H1 (cell line): Measurements from ENCODE around the gene MTCH1. TPM values are rescaled to one million over a fixed set of nuclear protein-coding genes. Genes with fewer than 3 reads are reported as not detected.

Experiments
- CTCF ChIA-PET: fragments of 300-600 bp; sonication (Branson Sonifier 250); formaldehyde crosslinking; loops from one replicate; lab custom pipeline; 2021; ENCODE audit not compliant: partially characterized antibody; lab: Charles Lee
- POLR2A ChIA-PET: fragments of 300-600 bp; sonication (Branson Sonifier 250); formaldehyde crosslinking; loops from one replicate; lab custom pipeline; 2021; ENCODE audit warnings: inconsistent platforms; ENCODE audit not compliant: partially characterized antibody; lab: Charles Lee
- DNase-seq, 2 experiments: peaks; one replicate each; pipeline versions ENCODE4 v3.0.0 to v3.0.0-alpha.2; 2010 to 2022; ENCODE audit warnings: low spot score in 2 of 2, low read depth in 1 of 2, mixed read lengths in 1 of 2
- FAIRE-seq: peaks from 2 replicates; lab custom pipeline; 2011; peaks lifted over from hg19 to GRCh38; lab: Jason Lieb, UNC
- H2AFZ ChIP-seq: 2 replicates; pipeline ENCODE4 v1.8.1; 2012; ENCODE audit warnings: low read length, inconsistent platforms
- H2AK5ac ChIP-seq: 2 replicates; pipeline ENCODE4 v1.6.1; 2013; ENCODE audit warnings: low read depth, low read length
- H2BK120ac ChIP-seq: replicated peaks from 2 replicates; pipeline ENCODE3; 2013; ENCODE audit warnings: low read depth, low read length, inconsistent platforms
- H2BK12ac ChIP-seq: 2 replicates; pipeline ENCODE4 v1.6.1; 2013; ENCODE audit warnings: low read depth, low read length
- H2BK15ac ChIP-seq: 2 replicates; pipeline ENCODE4 v1.6.1; 2013; ENCODE audit warnings: low read length
- H2BK20ac ChIP-seq: 2 replicates; pipeline ENCODE4 v1.6.1; 2013; ENCODE audit warnings: low read length
- H2BK5ac ChIP-seq: 2 replicates; pipeline ENCODE4 v1.6.1; 2013; ENCODE audit warnings: low read depth, low read length
- H3K14ac ChIP-seq: 2 replicates; pipeline ENCODE4 v1.6.1; 2013; ENCODE audit warnings: inconsistent platforms; ENCODE audit not compliant: insufficient read length
- H3K18ac ChIP-seq: 2 replicates; pipeline ENCODE4 v1.6.1; 2013; ENCODE audit warnings: low read length; ENCODE audit errors: extremely low read depth
- H3K23ac ChIP-seq: 2 replicates; pipeline ENCODE4 v1.6.1; 2013; ENCODE audit warnings: inconsistent platforms; ENCODE audit not compliant: insufficient read length
- H3K23me2 ChIP-seq: 2 replicates; pipeline ENCODE4 v1.6.1; 2013; ENCODE audit warnings: low read depth, low read length
- H3K27ac ChIP-seq: 2 replicates; pipeline ENCODE4 v1.6.1; 2011; ENCODE audit warnings: low read depth, low read length, inconsistent platforms
- H3K27me3 ChIP-seq, 4 experiments: replicated peaks in 1 of 4; 1 replicate in 1 of 4; 2 replicates in 3 of 4; pipeline versions ENCODE4 v1.6.1 to v1.8.1; 2011 to 2013; ENCODE audit warnings: low read length in 3 of 4, mild to moderate bottlenecking in 3 of 4, inconsistent platforms in 2 of 4, mixed read lengths in 2 of 4, moderate library complexity in 1 of 4; ENCODE audit not compliant: control insufficient read depth in 3 of 4, insufficient read depth in 3 of 4; ENCODE audit errors: extremely low read depth in 1 of 4
- H3K36me3 ChIP-seq, 4 experiments: 2 replicates each; pipeline versions ENCODE4 v1.6.1 to v1.8.1; 2011 to 2013; ENCODE audit warnings: mild to moderate bottlenecking in 4 of 4, low read length in 3 of 4, moderate library complexity in 2 of 4, control low read depth in 1 of 4, inconsistent platforms in 1 of 4; ENCODE audit not compliant: insufficient read depth in 4 of 4, control insufficient read depth in 2 of 4
- H3K4ac ChIP-seq: replicated peaks from 2 replicates; pipeline ENCODE3; 2013; ENCODE audit warnings: low read length, low read depth, mixed read lengths, inconsistent platforms; ENCODE audit not compliant: insufficient read length
- H3K4me1 ChIP-seq, 4 experiments: replicated peaks in 1 of 4; 1 replicate in 1 of 4; 2 replicates in 3 of 4; pipeline versions ENCODE4 v1.6.1 to v1.8.1; 2011 to 2013; ENCODE audit warnings: low read length in 3 of 4, inconsistent platforms in 2 of 4, mixed read lengths in 1 of 4; ENCODE audit not compliant: insufficient read depth in 4 of 4, control insufficient read depth in 3 of 4
- H3K4me2 ChIP-seq, 2 experiments: 2 replicates each; pipeline versions ENCODE4 v1.6.1 to v1.8.1; 2011 to 2013; ENCODE audit warnings: low read depth in 2 of 2, low read length in 2 of 2, control low read depth in 1 of 2, inconsistent platforms in 1 of 2, mild to moderate bottlenecking in 1 of 2; ENCODE audit not compliant: insufficient read depth in 1 of 2
- H3K4me3 ChIP-seq, 4 experiments: fragments of 200-600, 300-600 bp in 1 of 4; sonication (generic), shearing (Covaris generic), sonication (Bioruptor Twin) in 1 of 4; 2 replicates each; pipeline versions ENCODE4 v1.5.1 to v1.8.1; 2011 to 2016; ENCODE audit warnings: low read length in 4 of 4, low read depth in 3 of 4, control low read depth in 2 of 4, inconsistent platforms in 2 of 4, mild to moderate bottlenecking in 2 of 4, mixed read lengths in 1 of 4, moderate library complexity in 1 of 4; ENCODE audit not compliant: insufficient read depth in 2 of 4; ENCODE audit errors: extremely low read depth in 1 of 4
- H3K56ac ChIP-seq: replicated peaks from 2 replicates; pipeline ENCODE3; 2013; ENCODE audit warnings: low read depth, mild to moderate bottlenecking, mixed read lengths, low read length, inconsistent platforms; ENCODE audit not compliant: insufficient read length
- H3K79me1 ChIP-seq: 2 replicates; pipeline ENCODE4 v1.6.1; 2013; ENCODE audit warnings: low read depth, low read length, control low read depth
- H3K79me2 ChIP-seq, 2 experiments: 2 replicates each; pipeline versions ENCODE4 v1.6.1 to v1.8.1; 2012 to 2013; ENCODE audit warnings: low read length in 2 of 2, mild to moderate bottlenecking in 2 of 2, inconsistent platforms in 1 of 2; ENCODE audit not compliant: insufficient read depth in 2 of 2, control insufficient read depth in 1 of 2
- H3K9ac ChIP-seq, 4 experiments: replicated peaks in 1 of 4; 1 replicate in 1 of 4; 2 replicates in 3 of 4; pipeline versions ENCODE4 v1.6.1 to v1.8.1; 2011 to 2013; ENCODE audit warnings: low read depth in 3 of 4, low read length in 3 of 4, control low read depth in 2 of 4, mild to moderate bottlenecking in 2 of 4, moderate library complexity in 2 of 4, inconsistent platforms in 1 of 4; ENCODE audit errors: extremely low read depth in 1 of 4
- H3K9me3 ChIP-seq, 2 experiments: 2 replicates each; pipeline versions ENCODE4 v1.6.1 to v1.8.1; 2012 to 2013; ENCODE audit warnings: mild to moderate bottlenecking in 2 of 2, moderate library complexity in 2 of 2, control low read depth in 1 of 2, inconsistent platforms in 1 of 2, low read depth in 1 of 2, low read length in 1 of 2, mixed read lengths in 1 of 2; ENCODE audit not compliant: insufficient read depth in 2 of 2
- H4K20me1 ChIP-seq, 2 experiments: replicated peaks in 1 of 2; 2 replicates each; pipeline versions ENCODE3 to v1.8.1; 2011 to 2013; ENCODE audit warnings: inconsistent platforms in 2 of 2, low read length in 2 of 2, mild to moderate bottlenecking in 1 of 2; ENCODE audit not compliant: insufficient read depth in 2 of 2, control insufficient read depth in 1 of 2
- H4K5ac ChIP-seq: 2 replicates; pipeline ENCODE4 v1.6.1; 2013; ENCODE audit warnings: low read length, low read depth, mixed read lengths, inconsistent platforms; ENCODE audit not compliant: insufficient read length
- H4K8ac ChIP-seq: 2 replicates; pipeline ENCODE4 v1.8.0; 2013; ENCODE audit warnings: mild to moderate bottlenecking, moderate library complexity, low read length, inconsistent platforms; ENCODE audit not compliant: insufficient read depth; ENCODE audit errors: extremely low read depth
- H4K91ac ChIP-seq: replicated peaks from 2 replicates; pipeline ENCODE3; 2013; ENCODE audit warnings: low read length, mixed read lengths, inconsistent platforms; ENCODE audit not compliant: insufficient read length
- ASH2L ChIP-seq: fragments of 200-600, 300-600 bp; sonication (generic); IDR thresholded peaks from one replicate; pipeline ENCODE4 v1.7.1; 2017; ENCODE audit warnings: low read length
- BACH1 ChIP-seq: IDR thresholded peaks from 2 replicates; pipeline ENCODE4 v1.6.1; 2012; ENCODE audit warnings: low read length, improper control_type of control experiment
- CBX5 ChIP-seq: fragments of 300-800, 300-1000 bp; sonication (generic); IDR thresholded peaks from 2 replicates; pipeline ENCODE4 v1.7.1; 2016; ENCODE audit warnings: antibody characterized with exemption, low read length, low read depth
- RBBP5 ChIP-seq: IDR thresholded peaks from 2 replicates; pipeline ENCODE4 v1.7.1; 2012; ENCODE audit warnings: low read depth, mild to moderate bottlenecking, inconsistent platforms, low read length, moderate library complexity, borderline replicate concordance
- SIN3A ChIP-seq, 2 experiments: IDR thresholded peaks in 1 of 2; conservative IDR thresholded peaks in 1 of 2; 2 replicates each; pipeline ENCODE4 v1.6.1; 2011 to 2012; ENCODE audit warnings: low read length in 2 of 2, improper control_type of control experiment in 1 of 2, low read depth in 1 of 2, mild to moderate bottlenecking in 1 of 2
- SP1 ChIP-seq: IDR thresholded peaks from 2 replicates; pipeline ENCODE4 v1.6.1; 2011; ENCODE audit warnings: low read depth, low read length
- YY1 ChIP-seq: IDR thresholded peaks from 2 replicates; pipeline ENCODE4 v1.6.1; 2011; ENCODE audit warnings: low read depth, mild to moderate bottlenecking, low read length
- WGBS, 2 experiments: shearing (Covaris generic) in 1 of 2; methylation state at CpG; one replicate each; pipeline versions ENCODE4 v1.1.6 to v1.1.7; 2013 to 2015; ENCODE audit warnings: low lambda C conversion rate in 2 of 2, mixed read lengths in 2 of 2, inconsistent platforms in 1 of 2, low coverage in 1 of 2, missing lambda C conversion rate in 1 of 2; ENCODE audit not compliant: insufficient replicate concordance in 2 of 2, insufficient coverage in 1 of 2, insufficient read length in 1 of 2; ENCODE audit errors: extremely low coverage in 1 of 2, missing lambda C conversion rate in 1 of 2; 5-methylcytosine and 5-hydroxymethylcytosine counted together
- long read RNA-seq, 2 experiments: library from RNA in 1 of 2; library from capped mRNA in 1 of 2; stranded (forward); transcript quantifications; one replicate each; pipeline ENCODE4 v2.0.0, GENCODE V29; 2021; ENCODE audit warnings: inconsistent platforms in 1 of 2
- polyA minus RNA-seq, 3 experiments: library from RNA; depleted of rRNA, polyadenylated mRNA; stranded (reverse); fragments of >200 nt; gene quantifications; 1 replicate in 2 of 3; 2 replicates in 1 of 3; pipeline ENCODE4 v1.2.3, GENCODE V29; 2011
- polyA plus RNA-seq, 7 experiments: library from polyadenylated mRNA; depleted of rRNA in 3 of 7; stranded (reverse) in 5 of 7; unstranded in 2 of 7; fragments of >200 nt in 5 of 7; fragments of 200-250 nt in 2 of 7; gene quantifications; 1 replicate in 5 of 7; 2 replicates in 1 of 7; 4 replicates in 1 of 7; pipeline versions ENCODE4 v1.2.1 to v1.2.3, GENCODE V29; 2011 to 2013; ENCODE audit warnings: missing spikeins in 2 of 7, mixed read lengths in 2 of 7
- total RNA-seq: library from RNA; stranded (reverse); fragmentation: NEBNext Ultra II Directional; extraction: Animal tissue kit (Norgen Biotek cat#: 25700); gene quantifications from 2 replicates; pipeline ENCODE4 v1.2.1, GENCODE V29; 2021

Gene MTCH1
- total RNA-seq (205 and 214 TPM in 2 replicates), polyA plus RNA-seq (2011; rRNA removed) (169 and 242 TPM in 2 replicates), polyA minus RNA-seq (2011; rRNA and poly(A)+ RNA removed) (152 and 188 TPM in 2 replicates)
- polyA plus RNA-seq (2011; cell fraction: cytosol; rRNA removed), result 194 TPM
- polyA plus RNA-seq (2011; cell fraction: nucleus; rRNA removed), result 214 TPM
- 231 to 258 TPM (median 241 TPM) in 4 replicates for polyA plus RNA-seq (2012, experiment 1 of 2)
- 260 TPM for polyA plus RNA-seq (2012, experiment 2 of 2)
- polyA plus RNA-seq (2013, experiment 1 of 2), result 118 TPM
- 119 TPM for polyA plus RNA-seq (2013, experiment 2 of 2)
- polyA minus RNA-seq (2011; cell fraction: cytosol; rRNA and poly(A)+ RNA removed), result 86.4 TPM
- 82.3 TPM for polyA minus RNA-seq (2011; cell fraction: nucleus; rRNA and poly(A)+ RNA removed)
- long read RNA-seq, experiment 1, transcript MTCH1-202 (12 exons, 2,057 nt), result minor isoform, 25 of 248 reads
- long read RNA-seq, experiment 1, transcript MTCH1-201 (12 exons, 2,006 nt), result major isoform, 58 of 248 reads
- long read RNA-seq, experiment 1, partial matches to known transcripts, result 57 of 248 reads
- long read RNA-seq, experiment 1, other reads (novel, unspliced or antisense), result 106 of 248 reads
- long read RNA-seq, experiment 2, partial matches to known transcripts, result 6 of 18 reads
- long read RNA-seq, experiment 2, other reads (novel, unspliced or antisense), result 7 of 18 reads

- WGBS, 2 experiments, result 3% methylated on average over 58 of the region's 101 CpGs; no CpG with 5 or more reads in 1 of the 2 experiments
- H3K23ac ChIP-seq, result no peak within 1 kb of the TSS
- H3K4me3 ChIP-seq, result peak within 1 kb of the TSS; percentile 84 to 94 (median 90)
- peak within 1 kb of the TSS; percentile 93 for H2BK5ac ChIP-seq
- no peak within 1 kb of the TSS for H2AFZ ChIP-seq
- peak within 1 kb of the TSS; percentile 90 for H3K18ac ChIP-seq
- CTCF ChIA-PET, result interaction anchor here (0.6 to 14.9 kb wide), 5 partner anchors 8 to 224 kb away, joined by 3 to 237 read pairs (median 3); no protein-coding TSS in a partner anchor
- H4K8ac ChIP-seq, result peak within 1 kb of the TSS; percentile 97
- FAIRE-seq (no peak), DNase-seq (peak; percentile 53 to 95)
- H2AK5ac ChIP-seq, result peak within 1 kb of the TSS; percentile 70; the same call in 1 of the 2 replicates
- peak within 1 kb of the TSS; percentile 84 for H3K4ac ChIP-seq
- H3K23me2 ChIP-seq, result peaks cover 13% of the 10 kb centered on the region; the same call in 1 of the 2 replicates
- H3K14ac ChIP-seq, result peak within 1 kb of the TSS; percentile 44
- 0 out of 2 replicates have a peak within 1 kb of the TSS, but pooled peaks have one; percentile 31 for H2BK15ac ChIP-seq
- POLR2A ChIA-PET, result interaction anchor here (0.8 to 1.8 kb wide), 20 partner anchors 9 to 715 kb away, joined by 3 to 9 read pairs (median 4); partner anchors contain the start of genes C6orf89, FGD2 and PPIL1
- H3K9me3 ChIP-seq, result no peaks in the 10 kb centered on the region
- H3K56ac ChIP-seq, result peak within 1 kb of the TSS; percentile 67
- H3K27me3 ChIP-seq, result no peaks in the 10 kb centered on the region; a peak in 1 of 7 replicates
- peak within 1 kb of the TSS; percentile 97 to 98 for H3K4me2 ChIP-seq
- H3K27ac ChIP-seq, result peak within 1 kb of the TSS; percentile 91
- peaks cover 32 to 48% of the 10 kb centered on the region in 2 experiments for H3K79me2 ChIP-seq
- peak within 1 kb of the TSS; percentile 43 for H2BK120ac ChIP-seq
- peak within 1 kb of the TSS; percentile 95 for H4K91ac ChIP-seq
- H2BK20ac ChIP-seq, result no peak within 1 kb of the TSS
- peaks cover 12% of the 10 kb centered on the region for H3K79me1 ChIP-seq
- H3K4me1 ChIP-seq, result peaks cover 6 to 17% (median 10%) of the 10 kb centered on the region in 4 experiments
- peak within 1 kb of the TSS; percentile 81 to 99 (median 88) for H3K9ac ChIP-seq
- H4K20me1 ChIP-seq, result peaks cover 19 to 29% of the 10 kb centered on the region in 2 experiments
- no peaks in the 10 kb centered on the region for H3K36me3 ChIP-seq
- H4K5ac ChIP-seq, result peak within 1 kb of the TSS; percentile 77
- 0 out of 2 replicates have a peak within 1 kb of the TSS, but pooled peaks have one; percentile 84 for H2BK12ac ChIP-seq
- TF ChIP-seq ASH2L (peak; percentile 71), SP1 (peak; percentile 59), CBX5 (no peak), RBBP5 (peak; percentile 88; the same call in 1 of the 2 replicates), YY1 (peak; percentile 86), BACH1 (peak; percentile 38; the same call in 1 of the 2 replicates), SIN3A (conservative IDR thresholded peaks at IDR 0.05 in 1 of 2, IDR thresholded peaks at IDR 0.05 in 1 of 2; ENCODE audit: low read depth in 1 of 2, low read length in 2 of 2) (peak; percentile 40 to 96; a peak in 2 of 4 replicates)
Observed at GRCh38 chr6:36985808-36986703, at the start of gene MTCH1. MTCH1 (minus strand) TSS chr6:36986196; CDS start chr6:36986173, 23 bp downstream.
